Measurements from ENCODE around the gene CCDC154.

Gene CCDC154

DNA sequence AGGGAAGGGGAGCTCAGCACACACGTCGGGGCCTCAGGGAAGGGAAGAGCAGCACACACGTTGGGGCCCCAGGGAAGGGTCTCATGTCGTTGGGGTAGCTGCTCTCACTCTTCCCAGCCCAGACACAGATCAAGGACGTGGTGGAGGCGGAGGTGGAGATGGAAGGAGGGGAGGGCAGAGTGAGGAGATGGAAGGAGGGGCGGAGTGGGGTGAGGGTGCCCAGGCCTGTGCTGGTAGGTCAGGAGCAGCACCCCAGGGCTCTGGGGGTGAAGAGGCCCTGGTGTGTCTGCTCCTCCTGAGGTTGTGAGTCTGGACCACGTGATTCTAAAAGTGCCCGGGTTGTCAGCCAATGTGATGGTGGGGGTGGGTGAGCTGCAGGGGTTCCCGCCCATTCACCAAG is 15.6 kb upstream of the CCDC154 start:
- CTCF ChIA-PET: no interaction called here
- 97% methylated on average over 3 of the region's 10 CpGs for WGBS (ENCODE audit: insufficient coverage)

DNA sequence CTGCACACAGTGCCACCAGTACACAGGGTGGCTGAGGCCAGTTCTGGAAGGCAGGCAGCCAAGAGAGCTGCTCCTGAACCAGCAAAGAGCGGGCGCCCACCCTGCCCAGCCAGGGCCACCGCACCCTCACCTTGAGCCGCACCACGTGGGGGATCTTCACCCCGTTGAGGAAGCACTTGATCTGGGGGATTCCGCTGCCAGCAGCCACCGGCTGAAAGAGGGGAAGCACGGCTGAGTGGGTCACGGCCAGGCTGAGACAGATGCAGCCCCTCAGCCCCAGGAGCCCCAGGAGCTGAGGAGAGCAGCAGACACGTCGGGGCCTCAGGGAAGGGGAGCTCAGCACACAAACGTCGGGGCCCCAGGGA is 14.6 kb upstream of the CCDC154 start:
- Histone ChIP-seq H3K27ac (ENCODE audit: insufficient read depth in 1 of 2, low read depth in 1 of 2, low read length in 2 of 2, poor library complexity in 1 of 2, severe bottlenecking in 2 of 2) (no peak overlapping the region), H3K27me3 (replicated peaks in 2 of 5; ENCODE audit: control insufficient read depth in 4 of 5, insufficient read depth in 5 of 5, low read length in 4 of 5) (no peaks in the 10 kb centered on the region), H3K4me3 (ENCODE audit: control insufficient read depth in 1 of 7, extremely low read depth in 1 of 7, insufficient read depth in 4 of 7, low read depth in 2 of 7, low read length in 6 of 7) (no peak overlapping the region), H3K36me3 (ENCODE audit: control insufficient read depth in 4 of 4, insufficient read depth in 4 of 4, low read length in 3 of 4) (peaks cover 8 to 78% (median 36%) of the 10 kb centered on the region in 4 experiments), H3K4me1 (ENCODE audit: control extremely low read depth in 1 of 4, control insufficient read depth in 4 of 4, insufficient read depth in 4 of 4, low read length in 3 of 4) (peaks cover 0 to 31% (median 17%) of the 10 kb centered on the region in 4 experiments), H3K9me3 (ENCODE audit: control extremely low read depth in 1 of 5, control insufficient read depth in 4 of 5, insufficient read depth in 2 of 5, low read depth in 1 of 5, low read length in 4 of 5) (no peaks in the 10 kb centered on the region)
- ChIA-PET CTCF (interaction anchor here (1.5 kb wide), 1 partner anchor 18 kb away, joined by 3 read pairs; no protein-coding TSS in a partner anchor), POLR2A (interaction anchor here (0.6 kb wide), 2 partner anchors 241 to 452 kb away, joined by 3 to 4 read pairs; no protein-coding TSS in a partner anchor)
- 20% methylated on average over 14 of the region's 14 CpGs for WGBS (ENCODE audit: insufficient coverage)
- DNase-seq: peak; percentile 42 to 82 (median 71)

More for the DNA sequence above, 15.6 kb upstream of the CCDC154 start:
- Histone ChIP-seq H3K36me3 (ENCODE audit: control insufficient read depth in 4 of 4, insufficient read depth in 4 of 4, low read length in 3 of 4) (peaks cover 8 to 78% (median 35%) of the 10 kb centered on the region in 4 experiments), H3K4me3 (ENCODE audit: control insufficient read depth in 1 of 7, extremely low read depth in 1 of 7, insufficient read depth in 4 of 7, low read depth in 2 of 7, low read length in 6 of 7) (no peak overlapping the region), H3K27me3 (replicated peaks in 2 of 5; ENCODE audit: control insufficient read depth in 4 of 5, insufficient read depth in 5 of 5, low read length in 4 of 5) (no peaks in the 10 kb centered on the region), H3K4me1 (ENCODE audit: control extremely low read depth in 1 of 4, control insufficient read depth in 4 of 4, insufficient read depth in 4 of 4, low read length in 3 of 4) (peaks cover 0 to 31% (median 14%) of the 10 kb centered on the region in 4 experiments), H3K27ac (ENCODE audit: insufficient read depth in 1 of 2, low read depth in 1 of 2, low read length in 2 of 2, poor library complexity in 1 of 2, severe bottlenecking in 2 of 2) (no peak overlapping the region), H3K9me3 (ENCODE audit: control extremely low read depth in 1 of 5, control insufficient read depth in 4 of 5, insufficient read depth in 2 of 5, low read depth in 1 of 5, low read length in 4 of 5) (no peaks in the 10 kb centered on the region)
- no peak for DNase-seq
- POLR2A ChIA-PET: no interaction called here

DNA sequence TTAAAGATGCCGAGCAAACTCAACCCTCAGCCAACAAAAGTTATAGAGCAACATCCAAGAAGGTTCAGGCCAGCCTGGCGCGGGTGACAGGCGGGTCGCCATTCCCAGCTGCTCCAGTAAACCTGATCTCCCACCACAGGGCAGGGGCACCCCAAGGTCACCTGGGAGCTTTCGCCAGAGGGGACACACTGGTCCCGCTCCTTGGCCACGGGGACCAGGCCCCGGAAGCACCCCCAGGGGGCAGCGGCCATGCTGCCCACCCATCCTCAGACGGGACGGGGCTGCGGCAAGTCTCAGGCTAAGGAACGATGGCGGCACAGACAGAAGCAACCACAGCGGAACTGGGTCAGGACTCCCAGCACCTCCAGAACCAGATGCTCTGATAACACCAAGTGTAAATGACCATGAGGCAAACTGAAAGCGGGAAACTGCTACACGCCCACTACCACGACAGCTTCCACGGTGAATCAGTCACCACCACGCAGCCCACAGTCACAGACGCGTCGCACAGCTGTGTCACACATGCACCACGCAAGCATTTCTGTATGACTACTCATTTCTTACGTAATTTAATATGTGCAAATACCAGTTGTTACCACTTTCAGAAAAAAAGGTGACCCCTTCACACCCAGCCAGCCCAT is 14.1 kb upstream of the CCDC154 start:
- Histone ChIP-seq H3K27ac (ENCODE audit: insufficient read depth in 1 of 2, low read depth in 1 of 2, low read length in 2 of 2, poor library complexity in 1 of 2, severe bottlenecking in 2 of 2) (no peak overlapping the region), H3K36me3 (ENCODE audit: control insufficient read depth in 4 of 4, insufficient read depth in 4 of 4, low read length in 3 of 4) (peaks cover 13 to 80% (median 38%) of the 10 kb centered on the region in 4 experiments), H3K9me3 (ENCODE audit: control extremely low read depth in 1 of 5, control insufficient read depth in 4 of 5, insufficient read depth in 2 of 5, low read depth in 1 of 5, low read length in 4 of 5) (no peaks in the 10 kb centered on the region), H3K4me3 (ENCODE audit: control insufficient read depth in 1 of 7, extremely low read depth in 1 of 7, insufficient read depth in 4 of 7, low read depth in 2 of 7, low read length in 6 of 7) (peak overlapping the region in 1 of 7 experiments; percentile 1), H3K27me3 (replicated peaks in 2 of 5; ENCODE audit: control insufficient read depth in 4 of 5, insufficient read depth in 5 of 5, low read length in 4 of 5) (no peaks in the 10 kb centered on the region), H3K4me1 (ENCODE audit: control extremely low read depth in 1 of 4, control insufficient read depth in 4 of 4, insufficient read depth in 4 of 4, low read length in 3 of 4) (peaks cover 0 to 35% (median 17%) of the 10 kb centered on the region in 4 experiments)
- 97% methylated on average over 25 of the region's 26 CpGs for WGBS (ENCODE audit: insufficient coverage)
- POLR2A ChIA-PET: interaction anchor here (0.6 kb wide), 1 partner anchor 452 kb away, joined by 3 read pairs; no protein-coding TSS in a partner anchor
- CTCF ChIA-PET: interaction anchor here (1.5 kb wide), 1 partner anchor 17 kb away, joined by 3 read pairs; no protein-coding TSS in a partner anchor
- peak; percentile 54 to 83 (median 66) for DNase-seq

DNA sequence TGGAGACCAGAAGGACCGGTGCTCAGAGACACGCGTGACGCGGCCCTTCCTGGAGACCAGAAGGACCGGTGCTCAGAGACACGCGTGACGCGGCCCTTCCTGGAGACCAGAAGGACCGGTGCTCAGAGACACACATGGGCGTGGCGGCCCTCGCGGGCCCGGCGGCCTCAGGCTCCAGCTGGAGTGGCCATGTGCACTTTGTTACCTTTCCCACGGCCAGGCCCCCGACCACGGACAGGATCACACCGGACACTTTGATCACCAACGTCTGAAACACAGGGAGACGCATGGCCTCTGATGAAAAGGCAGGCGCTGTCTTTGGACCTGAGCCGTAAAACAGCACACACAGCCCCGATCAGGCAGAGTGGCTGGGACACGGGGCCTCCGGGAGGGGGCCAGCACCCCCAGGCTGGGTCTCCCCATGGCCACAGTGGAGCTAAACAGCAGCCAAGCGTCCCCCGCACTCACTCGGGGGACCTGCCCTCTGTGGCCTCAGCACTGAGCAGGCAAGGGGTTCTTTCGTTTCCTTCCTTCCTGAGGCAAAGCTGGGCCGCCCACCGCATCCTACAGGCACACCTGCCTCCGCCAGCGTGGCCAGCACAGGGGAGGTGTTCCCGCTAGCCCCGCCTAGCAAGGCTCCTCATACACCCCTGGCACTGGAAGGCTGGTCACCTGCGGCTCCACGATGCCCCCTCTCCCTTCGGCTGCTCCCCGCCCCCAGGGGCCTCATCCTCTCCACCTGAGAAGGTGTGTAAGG is 13.3 kb upstream of the CCDC154 start:
- 38% methylated on average over 32 of the region's 42 CpGs for WGBS (ENCODE audit: insufficient coverage)
- Histone ChIP-seq H3K27me3 (replicated peaks in 2 of 5; ENCODE audit: control insufficient read depth in 4 of 5, insufficient read depth in 5 of 5, low read length in 4 of 5) (no peaks in the 10 kb centered on the region), H3K27ac (ENCODE audit: insufficient read depth in 1 of 2, low read depth in 1 of 2, low read length in 2 of 2, poor library complexity in 1 of 2, severe bottlenecking in 2 of 2) (no peak overlapping the region), H3K9me3 (ENCODE audit: control extremely low read depth in 1 of 5, control insufficient read depth in 4 of 5, insufficient read depth in 2 of 5, low read depth in 1 of 5, low read length in 4 of 5) (no peaks in the 10 kb centered on the region), H3K4me1 (ENCODE audit: control extremely low read depth in 1 of 4, control insufficient read depth in 4 of 4, insufficient read depth in 4 of 4, low read length in 3 of 4) (peaks cover 0 to 35% (median 17%) of the 10 kb centered on the region in 4 experiments), H3K4me3 (ENCODE audit: control insufficient read depth in 1 of 7, extremely low read depth in 1 of 7, insufficient read depth in 4 of 7, low read depth in 2 of 7, low read length in 6 of 7) (peak overlapping the region in 3 of 7 experiments; percentile 36 to 52 (median 46)), H3K36me3 (ENCODE audit: control insufficient read depth in 4 of 4, insufficient read depth in 4 of 4, low read length in 3 of 4) (peaks cover 13 to 77% (median 38%) of the 10 kb centered on the region in 4 experiments)
- DNase-seq: peak; percentile 55 to 84 (median 66)
- ChIA-PET CTCF (no interaction called here), POLR2A (no interaction called here)

DNA sequence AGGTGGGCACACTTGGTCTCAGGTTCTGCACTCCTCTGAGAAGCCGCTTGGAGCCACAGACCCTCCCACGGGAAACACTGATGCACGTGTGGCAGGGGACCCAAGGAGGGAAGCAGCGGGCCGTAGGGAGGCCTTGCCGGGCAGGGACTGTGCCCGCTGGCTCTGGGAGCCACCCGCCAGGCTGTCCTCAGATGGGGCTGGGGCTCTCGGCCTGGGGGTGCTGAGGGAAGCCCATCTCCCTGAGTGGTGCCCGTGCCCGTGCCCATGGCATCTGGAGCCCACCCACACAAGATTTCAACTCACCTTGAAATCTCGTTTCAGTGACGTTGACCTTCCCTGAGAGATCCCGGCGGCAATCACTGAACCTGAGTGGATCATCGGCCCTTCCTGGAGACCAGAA is 12.6 kb upstream of the CCDC154 start:
- no peak overlapping the region for H3K27ac ChIP-seq (ENCODE audit: insufficient read depth in 1 of 2, low read depth in 1 of 2, low read length in 2 of 2, poor library complexity in 1 of 2, severe bottlenecking in 2 of 2)
- H3K36me3 ChIP-seq (ENCODE audit: control insufficient read depth in 4 of 4, insufficient read depth in 4 of 4, low read length in 3 of 4): peaks cover 13 to 82% (median 40%) of the 10 kb centered on the region in 4 experiments
- ChIA-PET CTCF (interaction anchor here (0.7 kb wide), 1 partner anchor 23 kb away, joined by 3 read pairs; no protein-coding TSS in a partner anchor), POLR2A (no interaction called here)
- H3K4me3 ChIP-seq (ENCODE audit: control insufficient read depth in 1 of 7, extremely low read depth in 1 of 7, insufficient read depth in 4 of 7, low read depth in 2 of 7, low read length in 6 of 7): no peak overlapping the region
- 96% methylated on average over 12 of the region's 16 CpGs for WGBS (ENCODE audit: insufficient coverage)
- H3K27me3 ChIP-seq (replicated peaks in 2 of 5; ENCODE audit: control insufficient read depth in 4 of 5, insufficient read depth in 5 of 5, low read length in 4 of 5): no peaks in the 10 kb centered on the region
- no peaks in the 10 kb centered on the region for H3K9me3 ChIP-seq (ENCODE audit: control extremely low read depth in 1 of 5, control insufficient read depth in 4 of 5, insufficient read depth in 2 of 5, low read depth in 1 of 5, low read length in 4 of 5)
- no peak for DNase-seq
- H3K4me1 ChIP-seq (ENCODE audit: control extremely low read depth in 1 of 4, control insufficient read depth in 4 of 4, insufficient read depth in 4 of 4, low read length in 3 of 4): peaks cover 0 to 35% (median 17%) of the 10 kb centered on the region in 4 experiments

DNA sequence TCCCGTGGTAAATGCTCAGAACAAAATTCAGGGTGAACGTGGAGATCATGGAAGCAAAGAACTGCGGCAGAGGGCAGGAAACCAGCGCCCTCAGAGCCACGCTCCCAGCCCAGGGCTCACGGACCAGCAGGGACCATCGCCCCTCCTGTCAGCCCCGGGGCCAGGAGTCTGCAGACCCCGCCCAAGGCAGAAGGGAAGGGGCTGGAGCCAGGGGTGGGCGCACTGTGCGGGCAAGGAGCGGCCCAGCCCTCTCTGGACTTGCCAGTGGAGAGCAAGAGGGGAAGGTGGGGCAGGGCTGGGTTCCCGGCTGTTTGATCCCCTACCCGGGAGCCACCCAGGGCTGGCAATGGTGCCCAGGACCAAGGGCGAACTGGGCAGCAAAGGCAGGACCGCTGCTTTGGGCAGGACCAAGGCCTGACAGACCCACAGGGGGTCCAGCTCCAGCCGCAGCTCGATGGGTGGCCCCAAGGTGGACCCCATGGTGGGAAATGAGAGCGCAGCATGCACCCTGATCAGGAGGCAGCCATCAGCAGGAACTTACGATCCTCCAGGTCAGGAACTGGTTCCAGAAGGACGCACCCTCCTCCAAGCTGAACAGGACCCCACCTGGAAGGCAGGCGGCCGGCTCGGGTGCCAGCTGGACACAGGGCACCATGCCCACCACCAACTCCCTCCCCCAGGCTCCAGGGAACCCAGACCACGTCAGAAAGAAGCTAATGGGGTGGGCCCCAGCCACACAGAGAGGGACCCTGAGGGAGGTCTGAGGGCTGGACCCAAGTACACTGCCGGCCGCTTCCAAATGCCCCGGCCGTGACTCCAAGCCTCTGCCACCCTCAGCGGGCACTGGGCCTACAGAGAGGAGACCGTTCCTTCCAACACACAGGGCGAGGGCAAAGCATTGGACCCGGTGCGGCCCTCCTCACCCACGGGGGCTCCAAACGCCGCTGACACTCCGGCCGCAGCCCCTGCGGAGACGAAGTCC is 11.1 kb upstream of the CCDC154 start:
- DNase-seq: no peak
- Histone ChIP-seq H3K27me3 (replicated peaks in 2 of 5; ENCODE audit: control insufficient read depth in 4 of 5, insufficient read depth in 5 of 5, low read length in 4 of 5) (no peaks in the 10 kb centered on the region), H3K4me1 (ENCODE audit: control extremely low read depth in 1 of 4, control insufficient read depth in 4 of 4, insufficient read depth in 4 of 4, low read length in 3 of 4) (peaks cover 0 to 35% (median 17%) of the 10 kb centered on the region in 4 experiments), H3K9me3 (ENCODE audit: control extremely low read depth in 1 of 5, control insufficient read depth in 4 of 5, insufficient read depth in 2 of 5, low read depth in 1 of 5, low read length in 4 of 5) (no peaks in the 10 kb centered on the region), H3K4me3 (ENCODE audit: control insufficient read depth in 1 of 7, extremely low read depth in 1 of 7, insufficient read depth in 4 of 7, low read depth in 2 of 7, low read length in 6 of 7) (no peak overlapping the region), H3K36me3 (ENCODE audit: control insufficient read depth in 4 of 4, insufficient read depth in 4 of 4, low read length in 3 of 4) (peaks cover 14 to 84% (median 45%) of the 10 kb centered on the region in 4 experiments), H3K27ac (ENCODE audit: insufficient read depth in 1 of 2, low read depth in 1 of 2, low read length in 2 of 2, poor library complexity in 1 of 2, severe bottlenecking in 2 of 2) (no peak overlapping the region)
- ChIA-PET POLR2A (no interaction called here), CTCF (no interaction called here)
- 98% methylated on average over 41 of the region's 41 CpGs for WGBS (ENCODE audit: insufficient coverage)
